ENCODE measurements around the gene NEK9. TPM values are rescaled to one million over a fixed set of nuclear protein-coding genes. Genes with fewer than 3 reads are reported as not detected.

NEK9 gene
- total RNA-seq, 1 experiment from 2014 or later = 29.6 TPM

DNA sequence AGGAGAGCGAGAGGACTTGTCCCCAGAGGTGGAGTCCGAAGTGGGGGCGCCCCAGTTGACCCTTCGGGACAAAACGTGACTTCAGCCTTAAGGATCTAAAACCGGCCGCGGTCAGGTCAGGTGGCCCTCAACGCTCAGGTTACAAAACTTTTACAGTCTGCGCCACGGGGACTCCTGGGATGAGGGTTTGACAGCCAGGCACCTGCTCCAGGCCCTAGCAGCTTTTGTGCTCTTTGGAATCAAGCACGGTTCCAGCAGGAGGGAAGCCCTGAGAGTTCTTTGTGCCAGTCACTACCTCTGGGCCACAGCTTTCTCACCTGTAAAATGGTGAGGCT lies 57.1 kb downstream of the NEK9 start:
- Histone ChIP-seq H3K36me3 (ENCODE audit: low read depth, low read length) (no peaks in the 10 kb centered on the region), H3K27ac (ENCODE audit: low read length) (peak overlapping the region; percentile 84), H3F3A (ENCODE audit: low read length, unreplicated experiment) (no peaks in the 10 kb centered on the region), H3K27me3 (ENCODE audit: low read length) (no peaks in the 10 kb centered on the region), H3K9me2 (replicated peaks; ENCODE audit: low read length) (no peaks in the 10 kb centered on the region), H3K4me1 (ENCODE audit: insufficient read depth, low read length) (peaks cover 17% of the 10 kb centered on the region), H4K20me1 (ENCODE audit: low read length) (no peaks in the 10 kb centered on the region), H3K9me3 (ENCODE audit: low read length) (no peaks in the 10 kb centered on the region), H2AFZ (ENCODE audit: low read length) (peak overlapping the region; percentile 89), H3K79me2 (ENCODE audit: low read length) (peaks cover 10% of the 10 kb centered on the region; the same call in 1 of the 2 replicates), H3K4me3 (ENCODE audit: low read length) (peak overlapping the region; percentile 74), H3K9ac (ENCODE audit: low read length) (peak overlapping the region; percentile 84), H3K4me2 (ENCODE audit: low read length) (peak overlapping the region; percentile 97)
- POLR2A ChIA-PET (ENCODE audit: unreplicated experiment) = interaction anchor here (0.6 to 0.7 kb wide), 3 partner anchors 91 to 197 kb away, joined by 3 to 11 read pairs (median 8); no protein-coding TSS in a partner anchor
- CTCF ChIA-PET = interaction anchor here (0.9 kb wide), 1 partner anchor 124 kb away, joined by 3 read pairs; no protein-coding TSS in a partner anchor
- ATAC-seq (peak; percentile 20), DNase-seq (no peak)
- TF ChIP-seq, protein P1, sequence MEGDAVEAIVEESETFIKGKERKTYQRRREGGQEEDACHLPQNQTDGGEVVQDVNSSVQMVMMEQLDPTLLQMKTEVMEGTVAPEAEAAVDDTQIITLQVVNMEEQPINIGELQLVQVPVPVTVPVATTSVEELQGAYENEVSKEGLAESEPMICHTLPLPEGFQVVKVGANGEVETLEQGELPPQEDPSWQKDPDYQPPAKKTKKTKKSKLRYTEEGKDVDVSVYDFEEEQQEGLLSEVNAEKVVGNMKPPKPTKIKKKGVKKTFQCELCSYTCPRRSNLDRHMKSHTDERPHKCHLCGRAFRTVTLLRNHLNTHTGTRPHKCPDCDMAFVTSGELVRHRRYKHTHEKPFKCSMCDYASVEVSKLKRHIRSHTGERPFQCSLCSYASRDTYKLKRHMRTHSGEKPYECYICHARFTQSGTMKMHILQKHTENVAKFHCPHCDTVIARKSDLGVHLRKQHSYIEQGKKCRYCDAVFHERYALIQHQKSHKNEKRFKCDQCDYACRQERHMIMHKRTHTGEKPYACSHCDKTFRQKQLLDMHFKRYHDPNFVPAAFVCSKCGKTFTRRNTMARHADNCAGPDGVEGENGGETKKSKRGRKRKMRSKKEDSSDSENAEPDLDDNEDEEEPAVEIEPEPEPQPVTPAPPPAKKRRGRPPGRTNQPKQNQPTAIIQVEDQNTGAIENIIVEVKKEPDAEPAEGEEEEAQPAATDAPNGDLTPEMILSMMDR (conservative IDR thresholded peaks at IDR 0.05; ENCODE audit: low read depth, low read length) = no peak
- no peak for TF ChIP-seq EZH2 (IDR thresholded peaks at IDR 0.05; ENCODE audit: low read length, unreplicated experiment)
- intact Hi-C loops (cut with micrococcal nuclease) = no loop called here
- TSS peak; percentile 66 for BruUV-seq (replicated peaks)

DNA sequence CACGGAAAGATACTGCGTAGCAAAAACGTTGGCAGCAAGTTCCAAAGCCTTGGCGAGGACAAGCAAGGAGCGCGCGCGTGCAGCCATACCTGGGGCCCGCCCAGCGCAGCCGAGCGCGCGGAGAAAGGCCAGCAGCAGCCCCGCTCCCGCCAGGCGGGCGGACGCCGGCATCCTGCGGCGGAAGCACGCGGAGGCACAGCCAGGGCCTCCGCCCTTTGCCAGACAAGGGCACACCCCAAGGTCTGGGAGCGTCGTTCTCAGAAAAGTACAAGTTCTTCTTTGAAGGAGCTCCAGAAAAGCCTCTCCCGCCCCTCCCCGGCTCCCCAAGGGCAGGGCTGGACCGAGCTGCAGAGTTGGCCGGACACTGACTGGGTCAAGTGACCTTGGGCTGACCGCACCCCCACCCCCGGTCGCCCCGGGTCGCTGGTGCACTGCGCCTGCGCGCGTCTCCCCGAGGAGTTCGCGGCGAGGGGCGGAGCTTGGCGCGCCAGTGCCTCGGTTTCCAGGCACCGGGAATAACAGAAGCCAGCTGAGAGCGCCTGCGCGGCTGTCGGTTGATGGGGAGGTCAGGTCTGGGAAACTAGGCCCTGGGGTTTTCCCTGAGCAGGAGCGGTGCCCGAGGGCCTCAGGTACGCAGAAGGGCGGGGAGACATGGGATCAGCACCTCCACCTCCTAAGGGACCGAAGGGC lies 57.6 kb downstream of the NEK9 start, which contains the start of gene ZC2HC1C:
ZC2HC1C (plus strand) TSS at position 521 of the 690 bp plus-strand sequence. CDS start 933 bp downstream, outside the sequence.
- TF ChIP-seq EZH2phosphoT487 (IDR thresholded peaks at IDR 0.05; ENCODE audit: borderline replicate concordance, low read length) (no peak), EZH2 (IDR thresholded peaks at IDR 0.05; ENCODE audit: low read length, unreplicated experiment) (no peak)
- TF ChIP-seq, protein P1 (conservative IDR thresholded peaks at IDR 0.05; ENCODE audit: low read depth, low read length) = no peak
- no peaks in the 10 kb centered on the region for H3K36me3 ChIP-seq (ENCODE audit: low read depth, low read length)
- no peaks in the 10 kb centered on the region for H3F3A ChIP-seq (ENCODE audit: low read length, unreplicated experiment)
- DNase-seq = peak; percentile 81
- peak within 1 kb of the TSS; percentile 74 for H3K4me3 ChIP-seq (ENCODE audit: low read length)
- no peaks in the 10 kb centered on the region for H4K20me1 ChIP-seq (ENCODE audit: low read length)
- peaks cover 10% of the 10 kb centered on the region; the same call in 1 of the 2 replicates for H3K79me2 ChIP-seq (ENCODE audit: low read length)
- H3K9ac ChIP-seq (ENCODE audit: low read length) = peak within 1 kb of the TSS; percentile 84
- no peaks in the 10 kb centered on the region for H3K9me2 ChIP-seq (replicated peaks; ENCODE audit: low read length)
- ChIA-PET CTCF (interaction anchor here (0.9 kb wide), 1 partner anchor 124 kb away, joined by 3 read pairs; no protein-coding TSS in a partner anchor), POLR2A (ENCODE audit: unreplicated experiment) (interaction anchor here (0.6 to 0.7 kb wide), 3 partner anchors 91 to 197 kb away, joined by 3 to 11 read pairs (median 8); no protein-coding TSS in a partner anchor)
- BruUV-seq (replicated peaks) = no TSS peak
- peak within 1 kb of the TSS; percentile 89 for H2AFZ ChIP-seq (ENCODE audit: low read length)
- ATAC-seq = peak; percentile 80
- H3K4me2 ChIP-seq (ENCODE audit: low read length) = peak within 1 kb of the TSS; percentile 97
- no peaks in the 10 kb centered on the region for H3K9me3 ChIP-seq (ENCODE audit: low read length)
- intact Hi-C loops (cut with micrococcal nuclease) = no loop called here
- peaks cover 17% of the 10 kb centered on the region for H3K4me1 ChIP-seq (ENCODE audit: insufficient read depth, low read length)
- no peaks in the 10 kb centered on the region for H3K27me3 ChIP-seq (ENCODE audit: low read length)
- peak within 1 kb of the TSS; percentile 84 for H3K27ac ChIP-seq (ENCODE audit: low read length)
